Epithelial cell of esophagus (primary cell): ENCODE measurements around the gene GPR146.

Experiments used
- DNase-seq: peaks from one replicate; pipeline ENCODE4 v3.0.0; 2010; ENCODE audit warnings: low read depth
- H3K4me3 ChIP-seq: 2 replicates; pipeline ENCODE4 v1.5.1; 2011; ENCODE audit warnings: mild to moderate bottlenecking, low read length, control low read depth
- CTCF ChIP-seq: IDR thresholded peaks from 2 replicates; pipeline ENCODE4 v1.5.1; 2011; ENCODE audit warnings: low read depth, mild to moderate bottlenecking, low read length, control low read depth, inconsistent platforms; ENCODE audit not compliant: insufficient read depth; ENCODE audit errors: missing control alignments

GPR146 gene

DNA sequence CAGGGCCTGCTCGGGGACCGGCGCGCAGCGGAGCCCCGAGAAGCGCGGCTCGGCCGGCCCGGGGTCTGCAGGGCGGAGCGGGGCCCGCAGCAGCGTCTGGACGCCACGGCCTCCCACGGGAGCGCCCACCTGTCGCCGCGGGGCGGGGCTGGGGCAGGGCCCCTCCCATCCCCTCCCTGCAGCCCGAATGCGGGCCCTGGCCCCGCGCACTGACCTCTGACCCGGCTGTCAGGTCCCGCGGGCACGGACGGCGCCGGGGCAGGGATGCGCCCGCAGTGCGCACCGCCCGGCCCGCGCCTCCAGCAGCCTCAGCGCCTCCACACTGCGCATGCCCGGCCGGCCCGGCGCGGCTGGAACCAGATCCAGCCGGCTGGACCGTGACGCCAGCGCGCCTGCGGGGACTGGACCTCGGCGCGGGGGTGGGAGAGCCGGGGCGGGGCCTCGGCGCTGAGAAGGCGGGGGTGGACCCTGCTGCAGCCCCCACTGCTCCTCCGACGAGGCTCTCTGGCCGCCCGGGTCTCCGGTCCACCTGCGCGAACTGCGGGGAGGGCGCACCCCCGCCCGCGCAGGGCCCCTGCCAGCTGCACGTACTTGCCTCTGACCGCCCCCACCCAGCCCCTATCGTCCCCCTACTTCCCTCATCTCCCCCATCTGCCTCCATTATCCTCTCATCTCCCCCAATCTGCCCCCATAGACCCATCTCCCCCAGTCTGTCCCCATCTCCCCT, 16.1 kb upstream of the GPR146 start:
- peak; percentile 89 for DNase-seq
- peak overlapping the region; percentile 52 for H3K4me3 ChIP-seq
- TF ChIP-seq CTCF: no peak

DNA sequence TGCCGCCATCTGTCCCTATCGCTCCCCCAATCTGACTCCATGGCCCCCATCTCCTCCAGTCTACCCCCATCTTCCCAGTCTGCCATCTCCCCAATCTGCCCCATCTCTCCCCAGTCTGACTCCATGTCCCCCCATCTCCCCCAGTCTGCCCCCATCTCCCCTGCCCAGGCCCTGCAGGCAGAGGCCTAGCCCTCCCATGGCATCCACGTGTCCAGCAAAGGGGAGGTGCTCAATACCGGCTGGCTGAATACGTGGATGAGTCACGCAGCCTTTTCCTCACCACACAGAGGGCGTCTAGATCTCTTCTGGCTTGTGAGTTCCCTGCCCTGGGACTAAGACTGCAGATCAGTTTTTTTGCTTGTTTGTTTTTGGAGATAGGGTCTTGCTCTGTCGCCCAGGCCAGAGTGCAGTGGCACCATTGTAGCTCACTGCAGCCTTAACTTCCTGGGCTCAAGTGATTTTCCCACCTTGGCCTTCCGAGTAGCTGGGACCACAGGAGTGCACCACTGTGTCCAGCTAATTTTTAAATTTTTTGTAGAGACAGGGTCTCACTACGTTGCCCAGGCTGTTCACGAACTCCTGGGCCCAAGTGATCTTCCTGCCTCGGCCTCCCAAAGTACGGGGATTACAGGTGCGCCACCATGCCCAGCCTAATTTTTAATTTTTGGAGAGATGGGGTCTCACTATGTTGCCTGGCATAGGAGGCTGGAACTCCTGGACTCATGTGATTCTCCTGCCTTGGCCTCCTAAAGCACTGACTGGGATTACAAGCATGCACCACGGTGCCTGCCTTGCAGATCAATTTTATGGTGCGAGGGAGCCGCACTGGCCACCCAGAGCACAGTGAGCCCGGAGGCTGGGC, 15.3 kb upstream of the GPR146 start:
- TF ChIP-seq CTCF: no peak
- peak; percentile 95 for DNase-seq
- H3K4me3 ChIP-seq: peak overlapping the region; percentile 49

DNA sequence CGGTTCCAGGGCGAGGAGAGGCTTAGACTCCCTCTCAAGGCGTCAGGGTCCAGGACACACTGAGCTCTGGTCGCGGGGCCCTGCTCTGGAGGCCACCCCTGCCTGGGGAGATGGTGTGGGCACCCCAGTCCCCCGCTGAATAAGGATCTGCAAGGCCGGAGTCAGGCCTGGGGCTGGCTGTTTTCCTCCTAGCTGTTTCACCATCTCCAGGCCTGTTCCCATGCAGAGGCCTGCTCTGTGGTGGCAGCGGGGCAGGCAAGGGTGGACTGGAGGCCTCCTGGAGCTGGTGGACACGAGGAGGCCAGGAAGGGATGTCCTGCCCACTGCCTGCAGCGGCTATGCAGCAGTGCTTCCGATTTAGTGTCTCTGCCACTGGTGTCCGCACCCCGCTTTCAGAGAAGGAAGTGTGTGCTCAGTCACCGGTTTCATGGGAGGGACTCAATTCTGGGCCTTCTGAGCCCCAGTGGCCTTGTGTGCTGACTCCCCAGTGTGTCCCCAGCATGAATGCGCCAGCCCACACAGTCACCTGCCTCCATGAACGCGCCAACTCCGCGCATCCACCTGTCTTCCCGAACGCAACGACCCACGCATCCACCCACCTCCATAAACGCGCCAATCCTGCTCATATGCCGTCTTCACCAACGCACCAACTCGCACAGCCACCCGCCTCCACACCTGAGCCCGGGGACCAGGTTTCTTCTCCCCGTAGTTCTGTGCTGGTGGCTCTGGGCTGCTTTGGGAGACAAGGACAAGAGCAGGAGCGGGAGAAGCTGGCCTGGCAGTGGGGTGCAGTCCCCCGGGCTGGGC, 14.5 kb upstream of the GPR146 start:
- no peak for DNase-seq
- H3K4me3 ChIP-seq: no peak overlapping the region
- TF ChIP-seq CTCF: no peak

- no peak for TF ChIP-seq CTCF
- H3K4me3 ChIP-seq: no peak overlapping the region
- DNase-seq: no peak
Measured at GRCh38 chr7:1030444-1031070, 13.8 kb upstream of the GPR146 start.

DNA sequence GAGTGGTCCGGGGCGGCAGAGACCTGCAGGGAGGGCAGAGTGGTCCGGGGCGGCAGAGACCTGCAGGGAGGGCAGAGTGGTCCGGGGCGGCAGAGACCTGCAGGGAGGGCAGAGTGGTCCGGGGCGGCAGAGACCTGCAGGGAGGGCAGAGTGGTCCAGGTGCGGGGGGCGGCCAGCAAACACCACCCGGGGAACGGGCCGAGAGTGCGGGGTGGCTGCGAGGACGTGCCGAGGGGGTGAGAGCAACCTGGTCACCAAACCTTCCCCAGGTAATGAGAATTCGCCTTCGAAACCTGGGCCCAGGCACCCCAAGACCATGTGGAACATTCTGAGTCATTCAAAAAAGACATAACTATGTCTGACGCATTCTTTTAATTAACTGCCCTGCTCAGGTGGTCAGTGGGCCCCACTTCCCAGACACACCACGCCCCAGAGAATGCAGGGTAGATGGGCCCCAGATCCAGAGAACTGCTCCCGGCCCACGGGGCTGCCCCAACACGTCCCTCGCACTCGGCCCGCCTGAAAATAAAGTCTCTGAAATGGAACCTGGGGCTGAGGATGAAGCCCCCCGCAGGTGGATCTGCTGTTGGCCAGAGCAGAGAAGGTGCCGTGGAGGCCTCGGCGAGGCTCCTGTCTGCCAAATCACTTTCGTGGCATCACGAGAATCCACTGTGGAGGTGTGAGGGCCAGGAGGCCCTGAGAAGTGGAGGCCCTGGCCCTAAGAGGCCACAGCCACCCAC, 12.5 kb upstream of the GPR146 start:
- TF ChIP-seq CTCF: no peak
- DNase-seq: no peak
- H3K4me3 ChIP-seq: no peak overlapping the region
